PC-9 (cell line): ENCODE data around the gene MGARP. TPM values are rescaled to one million over a fixed set of nuclear protein-coding genes. Genes with fewer than 3 reads are reported as not detected.

Source experiments
- BruUV-seq: library from RNA; stranded (reverse); fragments of 400-500 nt; replicated peaks from 2 replicates; lab custom pipeline; 2021; lab: Mats Ljungman, UMichigan
- CTCF ChIA-PET: fragments of 300-600 bp; sonication (Branson Sonifier 250); formaldehyde crosslinking; loops from one replicate; lab custom pipeline; 2022; ENCODE audit warnings: antibody characterized with exemption; lab: Charles Lee
- POLR2A ChIA-PET: fragments of 300-600 bp; sonication (Branson Sonifier 250); formaldehyde crosslinking; loops from one replicate; lab custom pipeline; 2022; ENCODE audit warnings: antibody characterized with exemption; ENCODE audit not compliant: unreplicated experiment; lab: Charles Lee
- DNase-seq, 2 experiments: peaks; one replicate each; pipeline versions ENCODE4 v3.0.0 to v3.0.0-alpha.2; 2015 to 2022; ENCODE audit warnings: mixed read lengths in 1 of 2
- H2AFZ ChIP-seq: fragments of 200-600 bp; sonication (generic); 2 replicates; pipeline ENCODE4 v1.8.1; 2017; ENCODE audit warnings: antibody characterized with exemption
- H3F3A ChIP-seq: fragments of 200-600 bp; sonication (generic); 2 replicates; pipeline ENCODE4 v1.8.1; 2017; ENCODE audit warnings: antibody characterized with exemption, mild to moderate bottlenecking, low read depth; ENCODE audit not compliant: insufficient read depth
- H3K27ac ChIP-seq: fragments of 200-600 bp; sonication (generic); 2 replicates; pipeline ENCODE4 v1.6.1; 2016; ENCODE audit warnings: mixed run types
- H3K27me3 ChIP-seq: fragments of 200-600 bp; sonication (generic); 2 replicates; pipeline ENCODE4 v1.6.1; 2016; ENCODE audit warnings: low read depth, mixed run types; ENCODE audit not compliant: insufficient read depth
- H3K36me3 ChIP-seq: fragments of 200-600 bp; sonication (generic); 2 replicates; pipeline ENCODE4 v1.6.1; 2016; ENCODE audit warnings: low read depth, mixed run types
- H3K4me1 ChIP-seq: fragments of 200-600 bp; sonication (generic); replicated peaks from 2 replicates; pipeline ENCODE4 v1.6.1; 2016; ENCODE audit warnings: mixed run types; ENCODE audit not compliant: insufficient read depth
- H3K4me2 ChIP-seq: fragments of 200-600 bp; sonication (generic); 2 replicates; pipeline ENCODE4 v1.6.1; 2017; ENCODE audit warnings: mixed run types
- H3K4me3 ChIP-seq: fragments of 200-600 bp; sonication (generic); 2 replicates; pipeline ENCODE4 v1.6.1; 2016; ENCODE audit warnings: mixed run types
- H3K79me2 ChIP-seq: fragments of 200-600 bp; sonication (generic); 2 replicates; pipeline ENCODE4 v1.6.1; 2017; ENCODE audit warnings: low read depth, mixed run types
- H3K9me2 ChIP-seq: fragments of 200-600 bp; sonication (generic); 2 replicates; pipeline ENCODE4 v1.8.1; 2017; ENCODE audit warnings: mild to moderate bottlenecking; ENCODE audit not compliant: insufficient read depth
- H3K9me3 ChIP-seq: fragments of 200-600 bp; sonication (generic); 2 replicates; pipeline ENCODE4 v1.8.1; 2016; ENCODE audit warnings: low read depth; ENCODE audit not compliant: insufficient read depth
- H4K20me1 ChIP-seq: fragments of 200-600 bp; sonication (generic); 2 replicates; pipeline ENCODE4 v1.8.1; 2017; ENCODE audit not compliant: insufficient read depth
- CTCF ChIP-seq: fragments of 200-600 bp; sonication (generic); conservative IDR thresholded peaks from 2 replicates; pipeline ENCODE4 v1.6.1; 2017; ENCODE audit warnings: mixed run types, antibody characterized with exemption, mild to moderate bottlenecking, moderate library complexity
- EZH2 ChIP-seq: fragments of 200-600 bp; sonication (generic); IDR thresholded peaks from 2 replicates; pipeline ENCODE4 v1.8.0; 2017; ENCODE audit warnings: antibody characterized with exemption, low read depth
- intact Hi-C: fragments of 100-400 bp; cut with micrococcal nuclease; formaldehyde crosslinking; loops from one replicate; pipeline ENCODE4 v1.10.0; 2022; ENCODE audit not compliant: unreplicated experiment
- total RNA-seq: library from RNA; stranded (reverse); gene quantifications from 2 replicates; pipeline ENCODE4 v1.2.3, GENCODE V29; 2021

MGARP gene
- total RNA-seq, 1 experiment from 2014 or later = not detected

GRCh38 chr4:139282721-139283075, 2.7 kb upstream of the MGARP start:
- Histone ChIP-seq H3K27me3 (no peaks in the 10 kb centered on the region), H3K27ac (no peak overlapping the region), H2AFZ (no peak overlapping the region), H3F3A (no peaks in the 10 kb centered on the region), H3K9me3 (no peaks in the 10 kb centered on the region), H3K4me2 (no peak overlapping the region), H3K4me1 (no peaks in the 10 kb centered on the region), H4K20me1 (no peaks in the 10 kb centered on the region), H3K36me3 (no peaks in the 10 kb centered on the region), H3K9me2 (no peaks in the 10 kb centered on the region), H3K4me3 (no peak overlapping the region), H3K79me2 (no peaks in the 10 kb centered on the region)
- intact Hi-C loops = no loop called here
- no peak for DNase-seq
- POLR2A ChIA-PET = no interaction called here
- BruUV-seq = no TSS peak
- no peak for TF ChIP-seq CTCF
- TF ChIP-seq EZH2 = no peak
- CTCF ChIA-PET = no interaction called here

GRCh38 chr4:139282065-139282720, 2.2 kb upstream of the MGARP start:
- POLR2A ChIA-PET = interaction anchor here (0.6 to 1.1 kb wide), 2 partner anchors 19 to 869 kb away, joined by 6 to 10 read pairs; no protein-coding TSS in a partner anchor
- H3K79me2 ChIP-seq = no peaks in the 10 kb centered on the region

More at GRCh38 chr4:139282065-139282720, 2.2 kb upstream of the MGARP start:
- Histone ChIP-seq H2AFZ (no peak overlapping the region), H3K9me3 (no peaks in the 10 kb centered on the region), H3K9me2 (no peaks in the 10 kb centered on the region), H4K20me1 (no peaks in the 10 kb centered on the region), H3K4me2 (no peak overlapping the region), H3K4me1 (no peaks in the 10 kb centered on the region), H3K36me3 (no peaks in the 10 kb centered on the region), H3K27me3 (no peaks in the 10 kb centered on the region), H3K27ac (no peak overlapping the region), H3K4me3 (no peak overlapping the region), H3F3A (no peaks in the 10 kb centered on the region)
- CTCF ChIA-PET = interaction anchor here (0.7 kb wide), 3 partner anchors 14 to 110 kb away, joined by 3 read pairs; no protein-coding TSS in a partner anchor
- no peak for DNase-seq
- intact Hi-C loops = no loop called here
- no TSS peak for BruUV-seq
- TF ChIP-seq CTCF (no peak), EZH2 (no peak)
